AG10803 (cell line): ENCODE measurements around the gene PMVK.
A peak's percentile ranks its signal among the peaks of the same experiment; 100 is the strongest.

Source experiments
- DNase-seq: peaks from one replicate; pipeline ENCODE4 v3.0.0; 2010; ENCODE audit warnings: low read depth
- H3K4me3 ChIP-seq: 2 replicates; pipeline ENCODE4 v1.5.1; 2011; ENCODE audit warnings: mild to moderate bottlenecking, low read length, control low read depth
- TF ChIP-seq, protein P1 (sequence below): conservative IDR thresholded peaks from 2 replicates; pipeline ENCODE4 v1.5.1; 2011; ENCODE audit warnings: mild to moderate bottlenecking, low read length, control low read depth, inconsistent platforms

The PMVK gene

GRCh38 chr1:154955039-154955717, 18.7 kb upstream of the PMVK start:
- peak; percentile 71 for DNase-seq
- peak overlapping the region; percentile 72 for H3K4me3 ChIP-seq
- TF ChIP-seq, protein P1, sequence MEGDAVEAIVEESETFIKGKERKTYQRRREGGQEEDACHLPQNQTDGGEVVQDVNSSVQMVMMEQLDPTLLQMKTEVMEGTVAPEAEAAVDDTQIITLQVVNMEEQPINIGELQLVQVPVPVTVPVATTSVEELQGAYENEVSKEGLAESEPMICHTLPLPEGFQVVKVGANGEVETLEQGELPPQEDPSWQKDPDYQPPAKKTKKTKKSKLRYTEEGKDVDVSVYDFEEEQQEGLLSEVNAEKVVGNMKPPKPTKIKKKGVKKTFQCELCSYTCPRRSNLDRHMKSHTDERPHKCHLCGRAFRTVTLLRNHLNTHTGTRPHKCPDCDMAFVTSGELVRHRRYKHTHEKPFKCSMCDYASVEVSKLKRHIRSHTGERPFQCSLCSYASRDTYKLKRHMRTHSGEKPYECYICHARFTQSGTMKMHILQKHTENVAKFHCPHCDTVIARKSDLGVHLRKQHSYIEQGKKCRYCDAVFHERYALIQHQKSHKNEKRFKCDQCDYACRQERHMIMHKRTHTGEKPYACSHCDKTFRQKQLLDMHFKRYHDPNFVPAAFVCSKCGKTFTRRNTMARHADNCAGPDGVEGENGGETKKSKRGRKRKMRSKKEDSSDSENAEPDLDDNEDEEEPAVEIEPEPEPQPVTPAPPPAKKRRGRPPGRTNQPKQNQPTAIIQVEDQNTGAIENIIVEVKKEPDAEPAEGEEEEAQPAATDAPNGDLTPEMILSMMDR, result no peak

- DNase-seq, result no peak
- H3K4me3 ChIP-seq, result no peak overlapping the region
Measured at GRCh38 chr1:154954541-154954940, 18.0 kb upstream of the PMVK start.

DNA sequence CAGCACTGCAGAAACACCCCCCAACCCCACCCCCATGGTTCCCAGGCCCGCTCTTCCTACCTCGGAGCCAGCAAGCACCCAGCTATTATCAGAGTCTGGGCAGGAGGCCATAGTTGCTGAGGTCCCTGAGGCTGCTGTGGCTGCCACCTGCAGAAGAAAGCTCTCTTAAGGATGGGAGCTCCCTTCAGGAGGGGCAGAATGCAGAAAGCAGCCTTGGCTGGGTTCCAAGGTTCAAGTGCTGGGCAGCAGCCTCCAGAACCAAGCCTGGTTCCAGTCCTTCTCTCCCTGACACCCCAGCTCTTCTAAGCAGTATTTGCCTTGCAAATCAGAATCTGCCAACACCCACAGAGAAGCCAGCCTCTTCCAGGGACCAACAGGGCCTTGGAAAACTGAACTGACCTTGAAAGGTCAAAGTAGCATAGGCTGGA, 17.1 kb upstream of the PMVK start:
- TF ChIP-seq, protein P1, result no peak
- no peak for DNase-seq
- no peak overlapping the region for H3K4me3 ChIP-seq

More at GRCh38 chr1:154954541-154954940, 18.0 kb upstream of the PMVK start:
- TF ChIP-seq, protein P1, result no peak

GRCh38 chr1:154952664-154953063, 16.1 kb upstream of the PMVK start:
- TF ChIP-seq, protein P1, result no peak
- H3K4me3 ChIP-seq, result no peak overlapping the region
- DNase-seq, result no peak

- TF ChIP-seq, protein P1, result no peak
- no peak overlapping the region for H3K4me3 ChIP-seq
- no peak for DNase-seq
Measured at GRCh38 chr1:154951901-154952657, 15.6 kb upstream of the PMVK start.

- TF ChIP-seq, protein P1, result no peak
- DNase-seq, result no peak
- H3K4me3 ChIP-seq, result no peak overlapping the region
Measured at GRCh38 chr1:154948079-154948478, 11.6 kb upstream of the PMVK start.
